Sigmoid colon (tissue), 7 donors: Measurements from ENCODE around the gene FZR1. TPM values are rescaled to one million over a fixed set of nuclear protein-coding genes. Genes with fewer than 3 reads are reported as not detected.

Source experiments
- DNase-seq: peaks from one replicate; pipeline ENCODE4 v3.0.0-alpha.2; 2019
- H3K27ac ChIP-seq, 4 donors: fragments of 200-600 bp; sonication (generic); one replicate each; pipeline ENCODE4 v1.5.1; 2016 to 2019; ENCODE audit warnings: mild to moderate bottlenecking in 1 of 4
- H3K27me3 ChIP-seq, 3 donors: fragments of 200-600 bp; sonication (generic); one replicate each; pipeline ENCODE4 v1.5.1; 2019; ENCODE audit warnings: mild to moderate bottlenecking in 1 of 3
- H3K36me3 ChIP-seq, 4 donors: fragments of 200-600 bp; sonication (generic); one replicate each; pipeline ENCODE4 v1.5.1; 2016 to 2019
- H3K4me1 ChIP-seq, 4 donors: fragments of 200-600 bp; sonication (generic); one replicate each; pipeline ENCODE4 v1.5.1; 2017 to 2019
- H3K4me3 ChIP-seq, 4 donors: fragments of 200-600 bp; sonication (generic); one replicate each; pipeline ENCODE4 v1.5.1; 2017 to 2019; ENCODE audit warnings: mild to moderate bottlenecking in 2 of 4, moderate library complexity in 1 of 4
- H3K9me3 ChIP-seq, 4 donors: fragments of 200-600 bp in 3 of 4; sonication (generic) in 3 of 4; one replicate each; pipeline versions ENCODE4 v1.5.1 to v1.6.1; 2013 to 2019
- CTCF ChIP-seq, 4 experiments: fragments of 450-650 bp in 3 of 4; fragments of 200-600 bp in 1 of 4; IDR thresholded peaks; one replicate each; pipeline ENCODE4 v1.5.1; 2016 to 2019; ENCODE audit warnings: antibody characterized with exemption in 4 of 4, mild to moderate bottlenecking in 3 of 4, moderate library complexity in 2 of 4
- EP300 ChIP-seq, 4 donors: sonication (generic); formaldehyde crosslinking; IDR thresholded peaks; one replicate each; pipeline ENCODE4 v1.6.1; 2017; ENCODE audit warnings: antibody characterized with exemption in 4 of 4
- POLR2A ChIP-seq, 2 donors: fragments of 450-650 bp; IDR thresholded peaks; one replicate each; pipeline ENCODE4 v1.6.1; 2016; ENCODE audit warnings: antibody characterized with exemption in 2 of 2, mild to moderate bottlenecking in 2 of 2, moderate library complexity in 2 of 2
- POLR2AphosphoS5 ChIP-seq, 4 donors: sonication (generic); formaldehyde crosslinking; IDR thresholded peaks; one replicate each; pipeline ENCODE4 v1.6.1; 2017; ENCODE audit warnings: antibody characterized with exemption in 4 of 4
- WGBS, 2 donors: extraction: QIAGEN DNeasy Blood & Tissue Kit; methylation state at CpG; one replicate each; pipeline ENCODE4 v1.1.7; 2013; 5-methylcytosine and 5-hydroxymethylcytosine counted together
- intact Hi-C: fragments of 100-400 bp; cut with DNase I; formaldehyde crosslinking; loops from one replicate; pipeline ENCODE4 v1.15.1; 2023
- polyA plus RNA-seq, 3 donors: library from polyadenylated mRNA; stranded (reverse); fragments of 200-250 nt; gene quantifications; one replicate each; pipeline ENCODE4 v1.2.3, GENCODE V29; 2013
- small RNA-seq, 3 donors: library from RNA; depleted of rRNA; stranded (forward); fragments of <200 nt; gene quantifications; one replicate each; pipeline ENCODE3, GENCODE V24; 2016
- total RNA-seq, 4 donors: library from RNA; depleted of rRNA; stranded (reverse); fragments of >200 nt; gene quantifications; one replicate each; pipeline ENCODE4 v1.1.0, GENCODE V29; 2016
- donor health status: healthy with polysubstance abuse.
- donor health status: Bipolar disorder and iron deficiency.
- donor health status: healthy.

FZR1 gene
- total and polyA plus RNA-seq, 7 donors = 11.4 to 44.6 (median 18.1) TPM

- Histone ChIP-seq H3K4me3 (peak overlapping the region in 2 of 4 donors; percentile 10 to 13), H3K27me3 (peaks cover 16 to 27% (median 21%) of the 10 kb centered on the region in 3 donors), H3K9me3 (no peaks in the 10 kb centered on the region), H3K4me1 (peaks cover 0 to 25% (median 23%) of the 10 kb centered on the region in 4 donors), H3K36me3 (no peaks in the 10 kb centered on the region), H3K27ac (peak overlapping the region in 1 of 4 donors; percentile 46)
- no peak for TF ChIP-seq POLR2AphosphoS5 (IDR thresholded peaks at IDR 0.05)
- no peak for TF ChIP-seq EP300 (IDR thresholded peaks at IDR 0.05)
- no peak for TF ChIP-seq POLR2A (IDR thresholded peaks at IDR 0.05)
- no peak for TF ChIP-seq CTCF (IDR thresholded peaks at IDR 0.05)
- 70 to 79% methylated on average over 31 of the region's 31 CpGs for WGBS, 2 donors
- no peak for DNase-seq
- intact Hi-C loops = no loop called here
Observed at GRCh38 chr19:3586707-3587346, 80.7 kb downstream of the FZR1 start.

Small RNAs within 50 kb of the gene (small RNA-seq; reads per million reads assigned to genes)
- gene AC005786.1 (0 reads per million in 3 donors), gene RF00212 (0 reads per million in 3 donors)

Other genes with a start within 250 kb of the FZR1 start
- 100 to 1,000 TPM in 1 of 4 donors, 10 to 100 TPM in 3; 63.2 to 114 (median 74.2) TPM for gene NFIC, start 139.7 kb upstream of the FZR1 start, total RNA-seq
- 10 to 100 TPM in 2 of 3 donors, 1 to 10 TPM in 1; 9.0 to 45.7 (median 10.2) TPM for gene NFIC, start 139.7 kb upstream of the FZR1 start, polyA plus RNA-seq
- gene SMIM24, start 25.8 kb upstream of the FZR1 start, total RNA-seq = not detected
- gene SMIM24, start 25.8 kb upstream of the FZR1 start, polyA plus RNA-seq = 10 to 100 TPM; 15.1 to 72.7 (median 30.3) TPM
- not detected for gene SMIM44, start 22.9 kb upstream of the FZR1 start, total RNA-seq
- 1 to 10 TPM in 1 of 3 donors, not detected in 2; 2.9 TPM for gene SMIM44, start 22.9 kb upstream of the FZR1 start, polyA plus RNA-seq
- gene DOHH, start 5.6 kb upstream of the FZR1 start, total RNA-seq = 10 to 100 TPM; 11.7 to 18.1 (median 17.0) TPM
- 10 to 100 TPM in 1 of 3 donors, 1 to 10 TPM in 2; 7.2 to 22.5 (median 7.2) TPM for gene DOHH, start 5.6 kb upstream of the FZR1 start, polyA plus RNA-seq
- 1 to 10 TPM in 1 of 4 donors, not detected in 3; 1.4 TPM for gene TEKTIP1, start 32.9 kb downstream of the FZR1 start, total RNA-seq
- gene TEKTIP1, start 32.9 kb downstream of the FZR1 start, polyA plus RNA-seq = 1 to 10 TPM in 1 of 3 donors, not detected in 2; 1.5 TPM
- gene MFSD12, start 51.3 kb downstream of the FZR1 start, total RNA-seq = 10 to 100 TPM; 13.7 to 36.0 (median 22.6) TPM
- 10 to 100 TPM in 1 of 3 donors, 1 to 10 TPM in 2; 2.4 to 53.5 (median 8.6) TPM for gene MFSD12, start 51.3 kb downstream of the FZR1 start, polyA plus RNA-seq
- 100 to 1,000 TPM; 105 to 148 (median 120) TPM for gene HMG20B, start 66.6 kb downstream of the FZR1 start, total RNA-seq
- 10 to 100 TPM; 61.3 to 85.9 (median 78.2) TPM for gene HMG20B, start 66.6 kb downstream of the FZR1 start, polyA plus RNA-seq
- gene GIPC3, start 79.2 kb downstream of the FZR1 start, total RNA-seq = under 1 TPM in 2 of 4 donors, not detected in 2; under 0.01 to 0.83 TPM
- 1 to 10 TPM in 1 of 3 donors, not detected in 2; 1.0 TPM for gene GIPC3, start 79.2 kb downstream of the FZR1 start, polyA plus RNA-seq
- 1 to 10 TPM in 1 of 4 donors, under 1 TPM in 3; 0.36 to 3.6 (median 0.68) TPM for gene TBXA2R, start 100.6 kb downstream of the FZR1 start, total RNA-seq
- 1 to 10 TPM in 1 of 3 donors, under 1 TPM in 1, not detected in 1; 0.69 to 1.4 TPM for gene TBXA2R, start 100.6 kb downstream of the FZR1 start, polyA plus RNA-seq
- 10 to 100 TPM; 15.5 to 23.9 (median 23.4) TPM for gene CACTIN, start 120.5 kb downstream of the FZR1 start, total RNA-seq
- gene CACTIN, start 120.5 kb downstream of the FZR1 start, polyA plus RNA-seq = 10 to 100 TPM in 1 of 3 donors, 1 to 10 TPM in 2; 6.2 to 20.5 (median 9.0) TPM
- 10 to 100 TPM; 27.8 to 68.7 (median 44.2) TPM for gene PIP5K1C, start 194.2 kb downstream of the FZR1 start, total RNA-seq
- 10 to 100 TPM in 2 of 3 donors, 1 to 10 TPM in 1; 7.8 to 21.0 (median 11.6) TPM for gene PIP5K1C, start 194.2 kb downstream of the FZR1 start, polyA plus RNA-seq
- 1 to 10 TPM in 1 of 4 donors, under 1 TPM in 2, not detected in 1; 0.33 to 2.8 (median 0.36) TPM for gene TJP3, start 202.1 kb downstream of the FZR1 start, total RNA-seq
- gene TJP3, start 202.1 kb downstream of the FZR1 start, polyA plus RNA-seq = 100 to 1,000 TPM; 158 to 245 (median 168) TPM